ENCODE data around the gene GRID2. TPM values are rescaled to one million over a fixed set of nuclear protein-coding genes. Genes with fewer than 3 reads are reported as not detected.

Gene GRID2
- total RNA-seq, 1 donor from 2014 or later, result not detected

GRCh38 chr4:93042746-93043145, 739.0 kb downstream of the GRID2 start:
- no peak for DNase-seq (ENCODE audit: extremely low spot score, unreplicated experiment)
- Mint-ChIP-seq H3K36me3 (ENCODE audit: unreplicated experiment) (no peaks in the 10 kb centered on the region), H3K27ac (ENCODE audit: unreplicated experiment) (no peak overlapping the region), H3K27me3 (ENCODE audit: unreplicated experiment) (peaks cover 10% of the 10 kb centered on the region), H3K9me3 (ENCODE audit: unreplicated experiment) (no peaks in the 10 kb centered on the region), H3K4me1 (ENCODE audit: unreplicated experiment) (no peaks in the 10 kb centered on the region), H3K4me3 (ENCODE audit: unreplicated experiment) (no peak overlapping the region)
- TF ChIP-seq, protein P1, sequence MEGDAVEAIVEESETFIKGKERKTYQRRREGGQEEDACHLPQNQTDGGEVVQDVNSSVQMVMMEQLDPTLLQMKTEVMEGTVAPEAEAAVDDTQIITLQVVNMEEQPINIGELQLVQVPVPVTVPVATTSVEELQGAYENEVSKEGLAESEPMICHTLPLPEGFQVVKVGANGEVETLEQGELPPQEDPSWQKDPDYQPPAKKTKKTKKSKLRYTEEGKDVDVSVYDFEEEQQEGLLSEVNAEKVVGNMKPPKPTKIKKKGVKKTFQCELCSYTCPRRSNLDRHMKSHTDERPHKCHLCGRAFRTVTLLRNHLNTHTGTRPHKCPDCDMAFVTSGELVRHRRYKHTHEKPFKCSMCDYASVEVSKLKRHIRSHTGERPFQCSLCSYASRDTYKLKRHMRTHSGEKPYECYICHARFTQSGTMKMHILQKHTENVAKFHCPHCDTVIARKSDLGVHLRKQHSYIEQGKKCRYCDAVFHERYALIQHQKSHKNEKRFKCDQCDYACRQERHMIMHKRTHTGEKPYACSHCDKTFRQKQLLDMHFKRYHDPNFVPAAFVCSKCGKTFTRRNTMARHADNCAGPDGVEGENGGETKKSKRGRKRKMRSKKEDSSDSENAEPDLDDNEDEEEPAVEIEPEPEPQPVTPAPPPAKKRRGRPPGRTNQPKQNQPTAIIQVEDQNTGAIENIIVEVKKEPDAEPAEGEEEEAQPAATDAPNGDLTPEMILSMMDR (IDR thresholded peaks at IDR 0.05), result no peak

DNA sequence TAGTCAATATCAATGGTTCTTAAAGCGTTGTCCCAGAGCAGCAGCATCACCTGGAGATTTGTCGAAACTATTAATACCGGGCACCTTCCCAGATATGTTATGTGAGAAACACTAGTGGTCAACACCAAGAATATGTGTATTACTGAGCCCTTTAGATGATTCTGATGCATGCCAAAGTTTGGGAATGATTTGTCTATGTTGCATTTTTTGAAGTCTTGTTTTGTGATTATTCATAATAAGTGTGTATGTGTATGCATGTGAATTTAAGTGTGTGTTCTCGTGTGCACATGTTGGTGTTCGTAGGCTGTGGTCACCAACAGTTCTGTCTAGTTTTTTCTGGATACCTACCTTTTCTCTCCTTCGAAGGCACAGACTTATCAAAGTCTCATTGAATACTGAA, 749.4 kb downstream of the GRID2 start:
- H3K4me1 Mint-ChIP-seq (ENCODE audit: unreplicated experiment), result no peaks in the 10 kb centered on the region
- DNase-seq (ENCODE audit: extremely low spot score, unreplicated experiment), result no peak
- peaks cover 29% of the 10 kb centered on the region for H3K27me3 Mint-ChIP-seq (ENCODE audit: unreplicated experiment)
- TF ChIP-seq, protein P1 (IDR thresholded peaks at IDR 0.05), result no peak
- no peaks in the 10 kb centered on the region for H3K9me3 Mint-ChIP-seq (ENCODE audit: unreplicated experiment)
- no peak overlapping the region for H3K4me3 Mint-ChIP-seq (ENCODE audit: unreplicated experiment)
- no peak overlapping the region for H3K27ac Mint-ChIP-seq (ENCODE audit: unreplicated experiment)
- H3K36me3 Mint-ChIP-seq (ENCODE audit: unreplicated experiment), result no peaks in the 10 kb centered on the region

- Mint-ChIP-seq H3K27ac (ENCODE audit: unreplicated experiment) (no peak overlapping the region), H3K4me3 (ENCODE audit: unreplicated experiment) (no peak overlapping the region), H3K4me1 (ENCODE audit: unreplicated experiment) (no peaks in the 10 kb centered on the region), H3K9me3 (ENCODE audit: unreplicated experiment) (no peaks in the 10 kb centered on the region), H3K27me3 (ENCODE audit: unreplicated experiment) (peaks cover 6% of the 10 kb centered on the region), H3K36me3 (ENCODE audit: unreplicated experiment) (no peaks in the 10 kb centered on the region)
- DNase-seq (ENCODE audit: extremely low spot score, unreplicated experiment), result no peak
- TF ChIP-seq, protein P1 (IDR thresholded peaks at IDR 0.05), result no peak
These were observed 758.1 kb downstream of the GRID2 start for GRCh38 chr4:93061826-93062225.

- no peaks in the 10 kb centered on the region for H3K27me3 Mint-ChIP-seq (ENCODE audit: unreplicated experiment)
- DNase-seq (ENCODE audit: extremely low spot score, unreplicated experiment), result no peak
- no peaks in the 10 kb centered on the region for H3K36me3 Mint-ChIP-seq (ENCODE audit: unreplicated experiment)
- no peaks in the 10 kb centered on the region for H3K4me1 Mint-ChIP-seq (ENCODE audit: unreplicated experiment)
- H3K9me3 Mint-ChIP-seq (ENCODE audit: unreplicated experiment), result no peaks in the 10 kb centered on the region
- TF ChIP-seq, protein P1 (IDR thresholded peaks at IDR 0.05), result no peak
- no peak overlapping the region for H3K4me3 Mint-ChIP-seq (ENCODE audit: unreplicated experiment)
- H3K27ac Mint-ChIP-seq (ENCODE audit: unreplicated experiment), result no peak overlapping the region
These were observed 759.6 kb downstream of the GRID2 start for GRCh38 chr4:93063325-93063724.

DNA sequence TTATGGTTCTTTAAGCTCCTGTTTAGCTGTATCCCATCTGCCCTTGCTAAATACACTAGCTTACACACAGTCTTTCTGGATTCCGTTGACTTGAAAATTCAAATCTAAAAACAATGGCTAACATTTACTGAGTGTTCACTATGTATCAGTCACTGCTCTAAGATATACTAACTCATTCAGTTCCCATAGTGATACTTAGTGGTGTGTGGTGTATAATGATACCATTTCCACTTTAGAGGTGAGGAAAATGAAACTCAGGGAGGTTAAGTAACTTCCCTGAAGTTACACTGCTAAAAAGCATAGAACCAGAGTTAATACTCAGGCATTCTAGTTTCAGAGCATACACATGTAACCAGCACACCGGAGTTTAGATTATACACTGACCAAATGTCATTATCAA, 762.0 kb downstream of the GRID2 start:
- H3K36me3 Mint-ChIP-seq (ENCODE audit: unreplicated experiment), result no peaks in the 10 kb centered on the region
- H3K27ac Mint-ChIP-seq (ENCODE audit: unreplicated experiment), result no peak overlapping the region
- no peaks in the 10 kb centered on the region for H3K27me3 Mint-ChIP-seq (ENCODE audit: unreplicated experiment)
- no peak for DNase-seq (ENCODE audit: extremely low spot score, unreplicated experiment)
- no peaks in the 10 kb centered on the region for H3K4me1 Mint-ChIP-seq (ENCODE audit: unreplicated experiment)
- no peak overlapping the region for H3K4me3 Mint-ChIP-seq (ENCODE audit: unreplicated experiment)
- no peaks in the 10 kb centered on the region for H3K9me3 Mint-ChIP-seq (ENCODE audit: unreplicated experiment)
- TF ChIP-seq, protein P1 (IDR thresholded peaks at IDR 0.05), result no peak
